Measurements from ENCODE around the gene APBA1.

The APBA1 gene

DNA sequence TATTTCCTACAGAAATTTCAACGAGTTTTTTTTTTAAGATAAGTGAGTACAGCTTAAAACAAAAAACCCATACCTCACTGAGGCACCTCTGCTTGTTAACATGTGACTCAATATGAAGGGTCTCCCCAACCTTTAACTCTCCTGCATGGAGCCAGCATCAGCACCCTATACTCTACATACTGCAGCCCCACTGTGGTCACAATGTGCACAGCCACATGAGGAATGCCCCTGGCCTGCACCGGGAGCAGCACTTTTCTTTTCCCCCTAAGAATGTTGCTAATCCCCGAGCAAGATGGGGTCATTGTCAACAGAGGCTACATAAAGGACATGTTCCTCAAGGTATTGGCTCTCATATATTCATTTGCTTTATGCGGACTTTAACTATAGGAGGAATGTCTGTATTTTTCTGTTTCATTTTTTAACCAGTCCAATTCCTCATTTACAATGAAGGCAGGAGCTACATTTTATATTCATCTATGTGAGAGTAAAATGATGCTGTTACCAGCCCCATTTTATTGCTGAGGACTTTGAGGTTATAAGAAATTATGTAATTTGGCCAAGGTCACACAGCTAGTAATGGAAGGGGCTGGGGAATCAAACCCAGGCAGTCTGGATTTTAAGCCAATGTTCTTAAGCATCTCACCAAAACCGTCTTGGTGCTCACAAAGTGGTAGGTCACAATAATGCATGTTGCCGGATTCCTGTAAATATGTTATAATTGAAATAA is 93.0 kb downstream of the APBA1 start:
- Histone ChIP-seq H2AFZ (ENCODE audit: low read depth, low read length) (no peak overlapping the region), H3K36me3 (ENCODE audit: insufficient read depth, low read length) (no peaks in the 10 kb centered on the region), H3K27me3 (ENCODE audit: insufficient read depth, low read length) (no peaks in the 10 kb centered on the region), H3K4me3 (ENCODE audit: low read length) (no peak overlapping the region), H3K4me1 (ENCODE audit: insufficient read depth, low read length) (no peaks in the 10 kb centered on the region), H3K9me3 (ENCODE audit: low read length) (no peaks in the 10 kb centered on the region)

GRCh38 chr9:69578026-69578425 is 94.1 kb downstream of the APBA1 start:
- Histone ChIP-seq H3K4me3 (ENCODE audit: low read length) (no peak overlapping the region), H2AFZ (ENCODE audit: low read depth, low read length) (no peak overlapping the region), H3K4me1 (ENCODE audit: insufficient read depth, low read length) (no peaks in the 10 kb centered on the region), H3K9me3 (ENCODE audit: low read length) (no peaks in the 10 kb centered on the region), H3K27me3 (ENCODE audit: insufficient read depth, low read length) (no peaks in the 10 kb centered on the region), H3K36me3 (ENCODE audit: insufficient read depth, low read length) (no peaks in the 10 kb centered on the region)

GRCh38 chr9:69577123-69577522 is 95.0 kb downstream of the APBA1 start:
- no peak overlapping the region for H3K4me3 ChIP-seq (ENCODE audit: low read length)
- H3K4me1 ChIP-seq (ENCODE audit: insufficient read depth, low read length) = no peaks in the 10 kb centered on the region
- no peak overlapping the region for H2AFZ ChIP-seq (ENCODE audit: low read depth, low read length)
- H3K9me3 ChIP-seq (ENCODE audit: low read length) = no peaks in the 10 kb centered on the region
- H3K27me3 ChIP-seq (ENCODE audit: insufficient read depth, low read length) = no peaks in the 10 kb centered on the region
- H3K36me3 ChIP-seq (ENCODE audit: insufficient read depth, low read length) = no peaks in the 10 kb centered on the region

- Histone ChIP-seq H3K9me3 (ENCODE audit: low read length) (no peaks in the 10 kb centered on the region), H2AFZ (ENCODE audit: low read depth, low read length) (no peak overlapping the region), H3K4me1 (ENCODE audit: insufficient read depth, low read length) (no peaks in the 10 kb centered on the region), H3K27me3 (ENCODE audit: insufficient read depth, low read length) (no peaks in the 10 kb centered on the region), H3K4me3 (ENCODE audit: low read length) (no peak overlapping the region), H3K36me3 (ENCODE audit: insufficient read depth, low read length) (no peaks in the 10 kb centered on the region)
Measured at GRCh38 chr9:69574057-69574456, 98.1 kb downstream of the APBA1 start.

DNA sequence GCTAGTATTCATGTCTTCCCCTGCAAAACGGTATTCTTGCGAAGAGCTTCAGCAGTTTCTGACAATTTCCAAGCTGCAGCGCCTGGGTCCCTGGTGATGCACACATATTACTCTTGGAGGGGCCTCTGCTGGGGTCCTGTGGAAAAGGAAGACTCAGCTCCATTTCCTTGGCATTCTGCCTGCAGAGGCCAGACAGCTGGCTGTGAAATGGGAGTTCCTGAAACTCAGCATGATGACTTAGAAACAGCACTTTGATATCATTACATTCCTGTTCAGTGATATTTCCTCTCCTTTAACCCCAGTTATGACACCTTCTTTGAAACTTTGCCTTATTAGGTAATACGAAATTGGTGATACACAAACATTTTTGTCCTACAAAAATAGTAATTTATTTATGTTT is 98.5 kb downstream of the APBA1 start:
- no peaks in the 10 kb centered on the region for H3K36me3 ChIP-seq (ENCODE audit: insufficient read depth, low read length)
- no peaks in the 10 kb centered on the region for H3K27me3 ChIP-seq (ENCODE audit: insufficient read depth, low read length)
- H3K9me3 ChIP-seq (ENCODE audit: low read length) = no peaks in the 10 kb centered on the region
- no peak overlapping the region for H3K4me3 ChIP-seq (ENCODE audit: low read length)
- H2AFZ ChIP-seq (ENCODE audit: low read depth, low read length) = no peak overlapping the region
- no peaks in the 10 kb centered on the region for H3K4me1 ChIP-seq (ENCODE audit: insufficient read depth, low read length)

- Histone ChIP-seq H3K27me3 (ENCODE audit: insufficient read depth, low read length) (no peaks in the 10 kb centered on the region), H3K4me3 (ENCODE audit: low read length) (no peak overlapping the region), H2AFZ (ENCODE audit: low read depth, low read length) (no peak overlapping the region), H3K36me3 (ENCODE audit: insufficient read depth, low read length) (no peaks in the 10 kb centered on the region), H3K4me1 (ENCODE audit: insufficient read depth, low read length) (no peaks in the 10 kb centered on the region), H3K9me3 (ENCODE audit: low read length) (no peaks in the 10 kb centered on the region)
Measured at GRCh38 chr9:69572611-69573010, 99.6 kb downstream of the APBA1 start.

GRCh38 chr9:69571032-69571431 is 101.1 kb downstream of the APBA1 start:
- no peaks in the 10 kb centered on the region for H3K4me1 ChIP-seq (ENCODE audit: insufficient read depth, low read length)
- H3K36me3 ChIP-seq (ENCODE audit: insufficient read depth, low read length) = no peaks in the 10 kb centered on the region
- no peak overlapping the region for H3K4me3 ChIP-seq (ENCODE audit: low read length)
- no peaks in the 10 kb centered on the region for H3K27me3 ChIP-seq (ENCODE audit: insufficient read depth, low read length)
- H3K9me3 ChIP-seq (ENCODE audit: low read length) = no peaks in the 10 kb centered on the region
- H2AFZ ChIP-seq (ENCODE audit: low read depth, low read length) = no peak overlapping the region

DNA sequence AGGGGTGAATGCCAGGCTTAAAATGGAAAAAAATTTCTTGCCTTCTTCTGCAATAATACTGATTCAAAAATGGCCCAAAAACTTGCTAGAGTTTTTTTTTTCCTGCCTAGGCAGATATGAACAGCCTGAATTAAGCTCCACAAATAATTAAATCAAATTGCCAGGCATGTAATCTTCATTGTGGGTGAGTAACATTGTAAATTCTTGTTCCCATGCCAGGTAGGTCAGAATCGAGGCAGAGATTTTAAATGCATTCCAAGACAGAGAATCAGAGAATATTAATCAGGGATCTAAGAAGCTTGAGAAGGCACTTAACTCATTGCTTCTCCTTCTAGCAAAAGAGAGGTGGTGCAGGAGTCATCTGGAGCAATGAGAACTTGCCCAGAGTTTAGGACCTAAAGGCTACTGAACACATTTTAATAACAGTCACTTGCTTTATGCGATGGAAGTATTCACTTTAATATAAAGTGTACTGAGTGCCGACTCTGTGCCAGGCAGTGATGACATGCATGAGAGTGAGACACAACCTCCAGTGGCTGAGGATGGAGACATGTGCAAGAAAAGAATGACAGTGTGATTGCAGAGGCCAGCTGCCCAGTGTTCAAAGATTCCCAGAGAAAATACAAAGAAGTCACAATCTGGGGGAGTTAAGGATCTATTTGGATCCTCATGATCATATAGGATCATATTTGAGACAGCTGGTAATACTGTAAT is 102.3 kb downstream of the APBA1 start:
- Histone ChIP-seq H3K4me3 (ENCODE audit: low read length) (no peak overlapping the region), H3K27me3 (ENCODE audit: insufficient read depth, low read length) (no peaks in the 10 kb centered on the region), H3K9me3 (ENCODE audit: low read length) (no peaks in the 10 kb centered on the region), H3K4me1 (ENCODE audit: insufficient read depth, low read length) (no peaks in the 10 kb centered on the region), H3K36me3 (ENCODE audit: insufficient read depth, low read length) (no peaks in the 10 kb centered on the region), H2AFZ (ENCODE audit: low read depth, low read length) (no peak overlapping the region)

- no peaks in the 10 kb centered on the region for H3K9me3 ChIP-seq (ENCODE audit: low read length)
- no peaks in the 10 kb centered on the region for H3K4me1 ChIP-seq (ENCODE audit: insufficient read depth, low read length)
- no peaks in the 10 kb centered on the region for H3K36me3 ChIP-seq (ENCODE audit: insufficient read depth, low read length)
- H3K4me3 ChIP-seq (ENCODE audit: low read length) = no peak overlapping the region
- no peaks in the 10 kb centered on the region for H3K27me3 ChIP-seq (ENCODE audit: insufficient read depth, low read length)
- H2AFZ ChIP-seq (ENCODE audit: low read depth, low read length) = no peak overlapping the region
Measured at GRCh38 chr9:69564557-69564956, 107.6 kb downstream of the APBA1 start.

- Histone ChIP-seq H3K36me3 (ENCODE audit: insufficient read depth, low read length) (no peaks in the 10 kb centered on the region), H3K27me3 (ENCODE audit: insufficient read depth, low read length) (no peaks in the 10 kb centered on the region), H2AFZ (ENCODE audit: low read depth, low read length) (no peak overlapping the region), H3K9me3 (ENCODE audit: low read length) (no peaks in the 10 kb centered on the region), H3K4me3 (ENCODE audit: low read length) (no peak overlapping the region), H3K4me1 (ENCODE audit: insufficient read depth, low read length) (no peaks in the 10 kb centered on the region)
Measured at GRCh38 chr9:69559126-69559525, 113.0 kb downstream of the APBA1 start.

- no peaks in the 10 kb centered on the region for H3K4me1 ChIP-seq (ENCODE audit: insufficient read depth, low read length)
- H2AFZ ChIP-seq (ENCODE audit: low read depth, low read length) = no peak overlapping the region
- no peaks in the 10 kb centered on the region for H3K9me3 ChIP-seq (ENCODE audit: low read length)
- H3K27me3 ChIP-seq (ENCODE audit: insufficient read depth, low read length) = no peaks in the 10 kb centered on the region
- no peaks in the 10 kb centered on the region for H3K36me3 ChIP-seq (ENCODE audit: insufficient read depth, low read length)
- no peak overlapping the region for H3K4me3 ChIP-seq (ENCODE audit: low read length)
Measured at GRCh38 chr9:69556707-69557106, 115.5 kb downstream of the APBA1 start.

DNA sequence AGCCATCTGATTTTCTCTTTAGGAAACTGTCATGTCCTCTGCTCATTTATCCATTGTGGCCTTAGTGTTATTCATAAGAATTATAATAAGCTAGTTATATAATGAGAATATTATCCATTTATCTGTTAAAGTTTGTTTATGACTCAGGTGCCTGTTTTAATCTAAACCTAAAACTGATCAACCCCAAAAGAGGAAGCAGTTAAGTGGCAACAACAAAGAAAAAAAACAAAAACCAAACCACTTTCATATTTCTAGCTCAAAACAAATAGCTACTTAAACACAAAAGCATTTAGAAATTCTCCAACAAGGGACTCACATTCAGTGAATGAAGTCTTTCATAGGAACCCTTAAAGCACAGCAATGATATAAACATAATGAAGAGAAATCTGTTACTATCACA is 116.4 kb downstream of the APBA1 start:
- H2AFZ ChIP-seq (ENCODE audit: low read depth, low read length) = no peak overlapping the region
- H3K9me3 ChIP-seq (ENCODE audit: low read length) = no peaks in the 10 kb centered on the region
- no peaks in the 10 kb centered on the region for H3K4me1 ChIP-seq (ENCODE audit: insufficient read depth, low read length)
- no peak overlapping the region for H3K4me3 ChIP-seq (ENCODE audit: low read length)
- no peaks in the 10 kb centered on the region for H3K36me3 ChIP-seq (ENCODE audit: insufficient read depth, low read length)
- no peaks in the 10 kb centered on the region for H3K27me3 ChIP-seq (ENCODE audit: insufficient read depth, low read length)

GRCh38 chr9:69554945-69555344 is 117.2 kb downstream of the APBA1 start:
- no peak overlapping the region for H3K4me3 ChIP-seq (ENCODE audit: low read length)
- H3K27me3 ChIP-seq (ENCODE audit: insufficient read depth, low read length) = no peaks in the 10 kb centered on the region
- no peaks in the 10 kb centered on the region for H3K36me3 ChIP-seq (ENCODE audit: insufficient read depth, low read length)
- no peaks in the 10 kb centered on the region for H3K9me3 ChIP-seq (ENCODE audit: low read length)
- no peak overlapping the region for H2AFZ ChIP-seq (ENCODE audit: low read depth, low read length)
- no peaks in the 10 kb centered on the region for H3K4me1 ChIP-seq (ENCODE audit: insufficient read depth, low read length)
